Measurements from ENCODE around the gene RBL2.
"Not testable (repeated sequence)": the region's sequence is repeated elsewhere in the genome, so short reads cannot be mapped to it uniquely, and the experiment has no call there.

Gene RBL2

GRCh38 chr16:53507464-53508179 lies 73.4 kb downstream of the RBL2 start:
- no peak for DNase-seq (ENCODE audit: low read depth)

GRCh38 chr16:53509906-53510703 lies 75.8 kb downstream of the RBL2 start:
- no peak for DNase-seq (ENCODE audit: low read depth)

- no peak for DNase-seq (ENCODE audit: low read depth)
Measured at GRCh38 chr16:53510704-53511070, 76.4 kb downstream of the RBL2 start.

- no peak for DNase-seq (ENCODE audit: low read depth)
Measured at GRCh38 chr16:53511084-53511402, 76.8 kb downstream of the RBL2 start.

GRCh38 chr16:53511403-53512280 lies 77.4 kb downstream of the RBL2 start:
- DNase-seq (ENCODE audit: low read depth) = no peak

GRCh38 chr16:53512795-53513194 lies 78.5 kb downstream of the RBL2 start:
- not testable (repeated sequence) for DNase-seq (ENCODE audit: low read depth)

- DNase-seq (ENCODE audit: low read depth) = no peak
Measured at GRCh38 chr16:53515259-53515658, 81.0 kb downstream of the RBL2 start.

GRCh38 chr16:53515811-53516210 lies 81.5 kb downstream of the RBL2 start:
- no peak for DNase-seq (ENCODE audit: low read depth)

- DNase-seq (ENCODE audit: low read depth) = no peak
Measured at GRCh38 chr16:53517851-53518250, 83.6 kb downstream of the RBL2 start.

GRCh38 chr16:53518550-53519416 lies 84.5 kb downstream of the RBL2 start:
- DNase-seq (ENCODE audit: low read depth) = peak; percentile 53

GRCh38 chr16:53519417-53520091 lies 85.3 kb downstream of the RBL2 start:
- no peak for DNase-seq (ENCODE audit: low read depth)

GRCh38 chr16:53523126-53523804 lies 89.0 kb downstream of the RBL2 start:
- no peak for DNase-seq (ENCODE audit: low read depth)

GRCh38 chr16:53523971-53524548 lies 89.8 kb downstream of the RBL2 start:
- no peak for DNase-seq (ENCODE audit: low read depth)

GRCh38 chr16:53528797-53529196 lies 94.5 kb downstream of the RBL2 start:
- DNase-seq (ENCODE audit: low read depth) = no peak

GRCh38 chr16:53529513-53529912 lies 95.2 kb downstream of the RBL2 start:
- DNase-seq (ENCODE audit: low read depth) = no peak

- no peak for DNase-seq (ENCODE audit: low read depth)
Measured at GRCh38 chr16:53530046-53530445, 95.8 kb downstream of the RBL2 start.

- no peak for DNase-seq (ENCODE audit: low read depth)
Measured at GRCh38 chr16:53530741-53531140, 96.5 kb downstream of the RBL2 start.

GRCh38 chr16:53534206-53534605 lies 99.9 kb downstream of the RBL2 start:
- DNase-seq (ENCODE audit: low read depth) = no peak

- no peak for DNase-seq (ENCODE audit: low read depth)
Measured at GRCh38 chr16:53537626-53538025, 103.4 kb downstream of the RBL2 start.

GRCh38 chr16:53539346-53539745 lies 105.1 kb downstream of the RBL2 start:
- DNase-seq (ENCODE audit: low read depth) = not testable (repeated sequence)

Data from stimulated activated CD8-positive, alpha-beta memory T cell treated with anti-CD3 and anti-CD28 coated beads, Interleukin-4, amount 100 ng/mL, for 24 hours (primary cell).